AG04450 (cell line): ENCODE measurements around the gene AGBL5. TPM values are rescaled to one million over a fixed set of nuclear protein-coding genes. Genes with fewer than 3 reads are reported as not detected.

Source experiments
- CTCF ChIA-PET: fragments of 300-600, 350-600 bp; formaldehyde crosslinking; extraction: SDS; loops from one replicate; lab custom pipeline; 2022; ENCODE audit warnings: antibody characterized with exemption, inconsistent platforms; lab: Charles Lee
- POLR2A ChIA-PET: fragments of 350-600 bp; formaldehyde crosslinking; extraction: SDS; loops from one replicate; lab custom pipeline; 2021; ENCODE audit warnings: antibody characterized with exemption, inconsistent platforms; lab: Yijun Ruan, JAX
- DNase-seq: peaks from one replicate; pipeline ENCODE4 v3.0.0-alpha.2; 2011; ENCODE audit warnings: low read depth, low spot score
- H3K27ac ChIP-seq: one replicate; pipeline ENCODE4 v1.5.1; 2012; ENCODE audit warnings: low read depth, low read length, control low read depth
- H3K27me3 ChIP-seq: one replicate; pipeline ENCODE4 v1.6.0; 2012; ENCODE audit warnings: low read length; ENCODE audit not compliant: control insufficient read depth, insufficient read depth
- H3K4me3 ChIP-seq: 2 replicates; pipeline ENCODE4 v1.5.1; 2011; ENCODE audit warnings: mild to moderate bottlenecking, low read depth, low read length, control low read depth
- H3K9me3 ChIP-seq: 2 replicates; pipeline ENCODE4 v1.5.1; 2012; ENCODE audit warnings: low read length; ENCODE audit not compliant: control insufficient read depth, insufficient read depth
- CTCF ChIP-seq: IDR thresholded peaks from 2 replicates; pipeline ENCODE4 v1.5.1; 2011; ENCODE audit warnings: low read depth, low read length, control low read depth, inconsistent platforms
- polyA plus RNA-seq: library from polyadenylated mRNA; depleted of rRNA; stranded (reverse); fragments of >200 nt; gene quantifications from 2 replicates; pipeline ENCODE4 v1.2.3, GENCODE V29; 2011

Gene AGBL5
- polyA plus RNA-seq, 1 experiment = 40.9 TPM

GRCh38 chr2:27039426-27039825 is 12.0 kb upstream of the AGBL5 start:
- no peak for DNase-seq
- ChIA-PET CTCF (no interaction called here), POLR2A (interaction anchor here (4.2 kb wide), 1 partner anchor 11 kb away, joined by 22 read pairs; the partner anchor contains the start of gene AGBL5)
- no peaks in the 10 kb centered on the region for H3K27me3 ChIP-seq
- TF ChIP-seq CTCF = no peak
- H3K27ac ChIP-seq = no peak overlapping the region
- no peak overlapping the region for H3K4me3 ChIP-seq
- no peaks in the 10 kb centered on the region for H3K9me3 ChIP-seq

DNA sequence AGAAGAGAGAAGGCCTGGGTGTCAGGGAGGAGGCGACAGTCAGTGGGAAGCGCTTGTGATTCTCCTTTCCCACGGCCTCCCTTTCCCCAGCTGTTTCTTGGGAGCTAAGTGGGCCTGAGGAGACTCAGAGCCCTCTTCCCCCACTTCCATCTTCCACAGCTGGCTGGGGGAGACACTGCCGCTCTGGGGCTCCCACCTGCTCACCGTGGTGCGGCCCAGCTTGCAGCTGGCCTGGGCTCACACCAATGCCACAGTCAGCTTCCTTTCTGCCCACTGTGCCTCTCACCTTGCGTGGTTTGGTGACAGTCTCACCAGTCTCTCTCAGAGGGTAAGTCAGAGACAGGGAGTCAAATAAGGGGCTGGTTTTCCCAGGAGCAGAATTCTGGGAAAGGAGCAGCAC is 11.6 kb upstream of the AGBL5 start:
- DNase-seq = no peak
- H3K9me3 ChIP-seq = no peaks in the 10 kb centered on the region
- H3K4me3 ChIP-seq = no peak overlapping the region
- POLR2A ChIA-PET = interaction anchor here (4.2 kb wide), 1 partner anchor 11 kb away, joined by 22 read pairs; the partner anchor contains the start of gene AGBL5
- H3K27ac ChIP-seq = no peak overlapping the region
- CTCF ChIA-PET = no interaction called here
- no peaks in the 10 kb centered on the region for H3K27me3 ChIP-seq
- no peak for TF ChIP-seq CTCF

GRCh38 chr2:27040282-27040681 is 11.2 kb upstream of the AGBL5 start:
- Histone ChIP-seq H3K9me3 (no peaks in the 10 kb centered on the region), H3K4me3 (no peak overlapping the region), H3K27me3 (no peaks in the 10 kb centered on the region), H3K27ac (no peak overlapping the region)
- TF ChIP-seq CTCF = no peak
- ChIA-PET POLR2A (interaction anchor here (4.2 kb wide), 1 partner anchor 10 kb away, joined by 22 read pairs; the partner anchor contains the start of gene AGBL5), CTCF (no interaction called here)
- no peak for DNase-seq

DNA sequence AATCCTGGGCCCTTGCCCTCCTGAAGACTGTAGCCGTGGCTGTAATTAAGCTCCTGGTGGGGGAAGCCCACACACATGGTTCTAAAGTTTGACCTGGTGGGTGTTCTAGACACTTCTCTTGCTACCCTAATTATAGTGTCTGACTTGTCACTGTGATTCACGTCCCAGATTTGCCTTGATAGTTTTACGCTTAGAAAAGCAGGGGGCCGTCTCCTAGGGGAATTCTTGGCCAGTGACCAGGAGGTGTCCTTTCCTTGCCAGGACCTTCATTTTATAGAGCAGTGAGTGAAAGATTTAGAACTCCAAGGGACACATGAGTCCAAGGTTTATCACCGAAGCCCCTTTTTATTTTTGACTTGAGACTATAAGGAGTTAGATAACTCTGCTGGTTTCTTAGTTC is 9.7 kb upstream of the AGBL5 start:
- CTCF ChIA-PET = interaction anchor here (0.8 kb wide), 1 partner anchor 80 kb away, joined by 5 read pairs; no protein-coding TSS in a partner anchor

More for the DNA sequence above, 9.7 kb upstream of the AGBL5 start:
- no peak for TF ChIP-seq CTCF
- POLR2A ChIA-PET = interaction anchor here (4.2 kb wide), 1 partner anchor 9 kb away, joined by 22 read pairs; the partner anchor contains the start of gene AGBL5
- no peak for DNase-seq
- Histone ChIP-seq H3K27me3 (no peaks in the 10 kb centered on the region), H3K4me3 (no peak overlapping the region), H3K27ac (no peak overlapping the region), H3K9me3 (no peaks in the 10 kb centered on the region)
